Trophoblast cell (in vitro differentiated cells and primary cell): ENCODE results near the gene CAPN14.

Source experiments
- DNase-seq, 2 donors: peaks; one replicate each; pipeline ENCODE4 v3.0.0-alpha.2; 2016
- H2AFZ ChIP-seq: 2 replicates; pipeline ENCODE4 v1.6.1; 2013; ENCODE audit warnings: low read length, moderate library complexity, mild to moderate bottlenecking; ENCODE audit not compliant: insufficient read depth, poor library complexity
- H2AK5ac ChIP-seq: 2 replicates; pipeline ENCODE4 v1.6.1; 2013; ENCODE audit warnings: mild to moderate bottlenecking, low read length
- H2BK120ac ChIP-seq: 2 replicates; pipeline ENCODE4 v1.6.1; 2013; ENCODE audit warnings: low read length, mild to moderate bottlenecking, moderate library complexity; ENCODE audit not compliant: insufficient read depth, poor library complexity
- H2BK12ac ChIP-seq: 2 replicates; pipeline ENCODE4 v1.6.1; 2013; ENCODE audit warnings: mild to moderate bottlenecking, low read length, moderate library complexity
- H2BK5ac ChIP-seq: 2 replicates; pipeline ENCODE4 v1.6.1; 2013; ENCODE audit warnings: low read length, low read depth, moderate library complexity, mild to moderate bottlenecking; ENCODE audit not compliant: poor library complexity
- H3K14ac ChIP-seq: 2 replicates; pipeline ENCODE4 v1.6.1; 2013; ENCODE audit warnings: mild to moderate bottlenecking, low read length
- H3K18ac ChIP-seq: 2 replicates; pipeline ENCODE4 v1.6.1; 2013; ENCODE audit warnings: mild to moderate bottlenecking, low read length
- H3K23ac ChIP-seq: 2 replicates; pipeline ENCODE4 v1.6.1; 2013; ENCODE audit warnings: low read length
- H3K27ac ChIP-seq: 2 replicates; pipeline ENCODE4 v1.5.1; 2013; ENCODE audit warnings: low read depth, mild to moderate bottlenecking, inconsistent platforms, low read length, moderate library complexity
- H3K27me3 ChIP-seq: 2 replicates; pipeline ENCODE4 v1.6.1; 2013; ENCODE audit warnings: inconsistent platforms, mild to moderate bottlenecking, low read length, moderate library complexity; ENCODE audit not compliant: insufficient read depth
- H3K36me3 ChIP-seq, 2 experiments: 1 replicate in 1 of 2; 2 replicates in 1 of 2; pipeline ENCODE4 v1.6.1; 2013; ENCODE audit warnings: low read length in 2 of 2, mild to moderate bottlenecking in 2 of 2, moderate library complexity in 1 of 2; ENCODE audit not compliant: insufficient read depth in 2 of 2, control insufficient read depth in 1 of 2
- H3K4ac ChIP-seq: 2 replicates; pipeline ENCODE4 v1.6.1; 2013; ENCODE audit warnings: low read depth, mild to moderate bottlenecking, low read length, moderate library complexity
- H3K4me1 ChIP-seq, 2 experiments: 1 replicate in 1 of 2; 2 replicates in 1 of 2; pipeline ENCODE4 v1.6.1; 2013; ENCODE audit warnings: low read length in 2 of 2, mild to moderate bottlenecking in 2 of 2, moderate library complexity in 1 of 2; ENCODE audit not compliant: insufficient read depth in 2 of 2, control insufficient read depth in 1 of 2
- H3K4me2 ChIP-seq: 2 replicates; pipeline ENCODE4 v1.6.1; 2013; ENCODE audit warnings: inconsistent platforms, mild to moderate bottlenecking, low read length, moderate library complexity
- H3K4me3 ChIP-seq: 2 replicates; pipeline ENCODE4 v1.5.1; 2013; ENCODE audit warnings: mild to moderate bottlenecking, low read depth, low read length, inconsistent platforms
- H3K79me1 ChIP-seq: one replicate; pipeline ENCODE4 v1.6.1; 2013; ENCODE audit warnings: low read length
- H3K79me2 ChIP-seq: 2 replicates; pipeline ENCODE4 v1.6.1; 2013; ENCODE audit warnings: low read length, mild to moderate bottlenecking; ENCODE audit not compliant: control insufficient read depth, insufficient read depth, poor library complexity
- H3K9ac ChIP-seq: 2 replicates; pipeline ENCODE4 v1.6.1; 2013; ENCODE audit warnings: mild to moderate bottlenecking, low read length
- H3K9me3 ChIP-seq: 2 replicates; pipeline ENCODE4 v1.6.1; 2013; ENCODE audit warnings: low read depth, mild to moderate bottlenecking, control low read depth, inconsistent platforms, low read length; ENCODE audit not compliant: insufficient read depth
- H4K12ac ChIP-seq: 2 replicates; pipeline ENCODE4 v1.6.1; 2013; ENCODE audit warnings: low read depth, mild to moderate bottlenecking, low read length, moderate library complexity
- H4K8ac ChIP-seq: 2 replicates; pipeline ENCODE4 v1.6.1; 2013; ENCODE audit warnings: low read depth, mild to moderate bottlenecking, low read length, moderate library complexity
- H4K91ac ChIP-seq: one replicate; pipeline ENCODE4 v1.6.1; 2013; ENCODE audit warnings: low read depth, mild to moderate bottlenecking, low read length, moderate library complexity
- whole genome bisulfite sequencing: extraction: QIAGEN DNeasy Blood & Tissue Kit; methylation state at CpG from one replicate; pipeline ENCODE4 v1.1.7; 2013; ENCODE audit warnings: missing lambda C conversion rate; ENCODE audit not compliant: insufficient read length, insufficient coverage; ENCODE audit errors: extremely low coverage; 5-methylcytosine and 5-hydroxymethylcytosine counted together

The CAPN14 gene

GRCh38 chr2:31240381-31241365, 23.4 kb upstream of the CAPN14 start:
- no peaks in the 10 kb centered on the region for H3K79me2 ChIP-seq
- no peak overlapping the region for H4K8ac ChIP-seq
- peak overlapping the region; percentile 42 for H3K4ac ChIP-seq
- no peaks in the 10 kb centered on the region for H3K27me3 ChIP-seq
- peaks cover 23 to 25% of the 10 kb centered on the region in 2 experiments for H3K4me1 ChIP-seq
- H2AK5ac ChIP-seq = peak overlapping the region; percentile 63
- H3K4me2 ChIP-seq = no peak overlapping the region
- H2AFZ ChIP-seq = no peak overlapping the region
- H2BK5ac ChIP-seq = no peak overlapping the region
- peak overlapping the region; percentile 35 for H2BK120ac ChIP-seq
- no peak overlapping the region for H3K4me3 ChIP-seq
- no peaks in the 10 kb centered on the region for H3K9me3 ChIP-seq
- no peak overlapping the region for H4K12ac ChIP-seq
- no CpG with 5 or more reads among the region's 11 CpGs for WGBS
- peaks cover 9% of the 10 kb centered on the region for H3K79me1 ChIP-seq
- no peak overlapping the region for H3K14ac ChIP-seq
- H3K9ac ChIP-seq = no peak overlapping the region
- no peak overlapping the region for H3K18ac ChIP-seq
- no peak overlapping the region for H3K27ac ChIP-seq
- H2BK12ac ChIP-seq = peak overlapping the region; percentile 32
- H3K36me3 ChIP-seq = peaks cover 4 to 8% of the 10 kb centered on the region in 2 experiments
- peak overlapping the region; percentile 53 for H4K91ac ChIP-seq
- H3K23ac ChIP-seq = no peak overlapping the region
- DNase-seq = no peak

GRCh38 chr2:31239593-31240177, 22.4 kb upstream of the CAPN14 start:
- no peaks in the 10 kb centered on the region for H3K27me3 ChIP-seq
- H3K4ac ChIP-seq = no peak overlapping the region
- H3K27ac ChIP-seq = peak overlapping the region; percentile 32
- peak overlapping the region; percentile 53 for H4K8ac ChIP-seq
- no peaks in the 10 kb centered on the region for H3K9me3 ChIP-seq
- no peaks in the 10 kb centered on the region for H3K79me2 ChIP-seq
- no peak overlapping the region for H2BK12ac ChIP-seq
- DNase-seq = peak; percentile 90 to 91
- H2BK5ac ChIP-seq = no peak overlapping the region
- no CpG with 5 or more reads among the region's 22 CpGs for WGBS
- H3K9ac ChIP-seq = no peak overlapping the region
- peak overlapping the region; percentile 10 for H3K18ac ChIP-seq
- H3K79me1 ChIP-seq = peaks cover 10% of the 10 kb centered on the region
- no peak overlapping the region for H3K4me2 ChIP-seq
- peak overlapping the region; percentile 40 for H4K91ac ChIP-seq
- no peak overlapping the region for H3K4me3 ChIP-seq
- H3K14ac ChIP-seq = peak overlapping the region; percentile 44
- H2AFZ ChIP-seq = no peak overlapping the region
- peak overlapping the region; percentile 14 for H2BK120ac ChIP-seq
- peaks cover 4 to 8% of the 10 kb centered on the region in 2 experiments for H3K36me3 ChIP-seq
- peaks cover 30% of the 10 kb centered on the region in 2 experiments for H3K4me1 ChIP-seq
- no peak overlapping the region for H4K12ac ChIP-seq
- no peak overlapping the region for H2AK5ac ChIP-seq
- no peak overlapping the region for H3K23ac ChIP-seq

- peak overlapping the region; percentile 10 for H3K18ac ChIP-seq
- peaks cover 32% of the 10 kb centered on the region in 2 experiments for H3K4me1 ChIP-seq
- WGBS = no CpG with 5 or more reads among the region's 13 CpGs
- no peaks in the 10 kb centered on the region for H3K79me2 ChIP-seq
- H3K27me3 ChIP-seq = no peaks in the 10 kb centered on the region
- no peak overlapping the region for H2BK12ac ChIP-seq
- H4K12ac ChIP-seq = no peak overlapping the region
- no peak overlapping the region for H3K4me2 ChIP-seq
- H3K36me3 ChIP-seq = peaks cover under 1 to 4% of the 10 kb centered on the region in 2 experiments
- H2AFZ ChIP-seq = no peak overlapping the region
- peaks cover 16% of the 10 kb centered on the region for H3K79me1 ChIP-seq
- H3K23ac ChIP-seq = no peak overlapping the region
- H3K9me3 ChIP-seq = no peaks in the 10 kb centered on the region
- H3K27ac ChIP-seq = no peak overlapping the region
- no peak overlapping the region for H4K8ac ChIP-seq
- DNase-seq = no peak
- no peak overlapping the region for H3K9ac ChIP-seq
- no peak overlapping the region for H3K4me3 ChIP-seq
- no peak overlapping the region for H3K14ac ChIP-seq
- no peak overlapping the region for H2AK5ac ChIP-seq
- peak overlapping the region; percentile 59 for H2BK120ac ChIP-seq
- no peak overlapping the region for H3K4ac ChIP-seq
- no peak overlapping the region for H2BK5ac ChIP-seq
- H4K91ac ChIP-seq = peak overlapping the region; percentile 1
These were observed 21.7 kb upstream of the CAPN14 start for GRCh38 chr2:31238906-31239592.

GRCh38 chr2:31238126-31238905, 21.0 kb upstream of the CAPN14 start:
- H2AFZ ChIP-seq = no peak overlapping the region
- peak overlapping the region; percentile 1 for H4K12ac ChIP-seq
- peaks cover 32% of the 10 kb centered on the region in 2 experiments for H3K4me1 ChIP-seq
- no peak overlapping the region for H3K4ac ChIP-seq
- H3K14ac ChIP-seq = no peak overlapping the region
- peak overlapping the region; percentile 59 for H2BK120ac ChIP-seq
- H3K9me3 ChIP-seq = no peaks in the 10 kb centered on the region
- H2BK5ac ChIP-seq = no peak overlapping the region
- DNase-seq = no peak
- H3K27me3 ChIP-seq = no peaks in the 10 kb centered on the region
- no CpG with 5 or more reads among the region's 10 CpGs for WGBS
- H3K4me2 ChIP-seq = no peak overlapping the region
- no peak overlapping the region for H4K8ac ChIP-seq
- H3K79me2 ChIP-seq = no peaks in the 10 kb centered on the region
- peak overlapping the region; percentile 11 for H3K18ac ChIP-seq
- peak overlapping the region; percentile 1 for H4K91ac ChIP-seq
- H3K79me1 ChIP-seq = peaks cover 17% of the 10 kb centered on the region
- H3K27ac ChIP-seq = no peak overlapping the region
- H2BK12ac ChIP-seq = no peak overlapping the region
- no peak overlapping the region for H3K9ac ChIP-seq
- H3K23ac ChIP-seq = no peak overlapping the region
- no peak overlapping the region for H3K4me3 ChIP-seq
- no peak overlapping the region for H2AK5ac ChIP-seq
- peaks cover 0 to 3% of the 10 kb centered on the region in 2 experiments for H3K36me3 ChIP-seq
